ENCODE data around the gene RPP25. TPM values are rescaled to one million over a fixed set of nuclear protein-coding genes. Genes with fewer than 3 reads are reported as not detected.
"Not testable (repeated sequence)": the region's sequence is repeated elsewhere in the genome, so short reads cannot be mapped to it uniquely, and the experiment has no call there.

RPP25 gene
- total and polyA plus RNA-seq, 8 donors = 4.0 to 14.1 (median 7.6) TPM

GRCh38 chr15:74950078-74950908 lies 6.3 kb downstream of the RPP25 start:
- Histone ChIP-seq H3K36me3 (no peaks in the 10 kb centered on the region), H3K4me3 (no peak overlapping the region), H3K27me3 (peaks cover 0 to 4% of the 10 kb centered on the region in 2 donors), H3K9me3 (no peaks in the 10 kb centered on the region), H3K4me1 (peaks cover 10 to 14% of the 10 kb centered on the region in 2 donors), H3K27ac (no peak overlapping the region)
- intact Hi-C loops (cut with DNase I) = loop anchor here in 1 of 2 donors (5.0 to 10.0 kb wide), 2 partner anchors 178 to 315 kb away; no protein-coding TSS in a partner anchor
- TF ChIP-seq, protein P1, sequence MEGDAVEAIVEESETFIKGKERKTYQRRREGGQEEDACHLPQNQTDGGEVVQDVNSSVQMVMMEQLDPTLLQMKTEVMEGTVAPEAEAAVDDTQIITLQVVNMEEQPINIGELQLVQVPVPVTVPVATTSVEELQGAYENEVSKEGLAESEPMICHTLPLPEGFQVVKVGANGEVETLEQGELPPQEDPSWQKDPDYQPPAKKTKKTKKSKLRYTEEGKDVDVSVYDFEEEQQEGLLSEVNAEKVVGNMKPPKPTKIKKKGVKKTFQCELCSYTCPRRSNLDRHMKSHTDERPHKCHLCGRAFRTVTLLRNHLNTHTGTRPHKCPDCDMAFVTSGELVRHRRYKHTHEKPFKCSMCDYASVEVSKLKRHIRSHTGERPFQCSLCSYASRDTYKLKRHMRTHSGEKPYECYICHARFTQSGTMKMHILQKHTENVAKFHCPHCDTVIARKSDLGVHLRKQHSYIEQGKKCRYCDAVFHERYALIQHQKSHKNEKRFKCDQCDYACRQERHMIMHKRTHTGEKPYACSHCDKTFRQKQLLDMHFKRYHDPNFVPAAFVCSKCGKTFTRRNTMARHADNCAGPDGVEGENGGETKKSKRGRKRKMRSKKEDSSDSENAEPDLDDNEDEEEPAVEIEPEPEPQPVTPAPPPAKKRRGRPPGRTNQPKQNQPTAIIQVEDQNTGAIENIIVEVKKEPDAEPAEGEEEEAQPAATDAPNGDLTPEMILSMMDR (IDR thresholded peaks at IDR 0.05) = peak; percentile 90 to 95
- ATAC-seq (peak; percentile 92), DNase-seq (peak in 3 of 4 donors; percentile 53 to 82 (median 76))

GRCh38 chr15:74937590-74938371 lies 18.8 kb downstream of the RPP25 start, which contains the start of gene COX5A:
Gene COX5A (minus strand): TSS chr15:74938073. CDS start chr15:74938014, 59 bp downstream.
- intact Hi-C loops (cut with DNase I) = no loop called here
- peak within 1 kb of the TSS; percentile 92 to 94 for H3K4me3 ChIP-seq
- H3K27ac ChIP-seq = peak within 1 kb of the TSS; percentile 96 to 97
- peaks cover 0 to 9% of the 10 kb centered on the region in 2 donors for H3K36me3 ChIP-seq
- H3K9me3 ChIP-seq = no peaks in the 10 kb centered on the region
- H3K4me1 ChIP-seq = peaks cover 7 to 44% of the 10 kb centered on the region in 2 donors
- H3K27me3 ChIP-seq = no peaks in the 10 kb centered on the region
- TF ChIP-seq, protein P1 (IDR thresholded peaks at IDR 0.05) = peak in 1 of 2 donors; percentile 7
- ATAC-seq (peak; percentile 98), DNase-seq (peak; percentile 92 to 98 (median 96))

GRCh38 chr15:74937272-74937589 lies 19.3 kb downstream of the RPP25 start:
- no peak for ATAC-seq
- H3K27ac ChIP-seq = peak overlapping the region; percentile 96 to 97
- intact Hi-C loops (cut with DNase I) = no loop called here

GRCh38 chr15:74935193-74935592 lies 21.4 kb downstream of the RPP25 start:
- H3K27ac ChIP-seq; H3K4me3 ChIP-seq; ATAC-seq; H3K9me3 ChIP-seq; H3K27me3 ChIP-seq; DNase-seq; intact Hi-C loops (cut with DNase I): not testable (repeated sequence)
- H3K4me1 ChIP-seq = peaks cover 7 to 51% of the 10 kb centered on the region in 2 donors
- peaks cover 0 to 28% of the 10 kb centered on the region in 2 donors for H3K36me3 ChIP-seq

More at GRCh38 chr15:74937272-74937589, 19.3 kb downstream of the RPP25 start:
- DNase-seq = no peak
- Histone ChIP-seq H3K4me1 (peaks cover 7 to 49% of the 10 kb centered on the region in 2 donors), H3K36me3 (peaks cover 0 to 9% of the 10 kb centered on the region in 2 donors), H3K9me3 (no peaks in the 10 kb centered on the region), H3K27me3 (no peaks in the 10 kb centered on the region), H3K4me3 (peak overlapping the region; percentile 92 to 94)
- TF ChIP-seq, protein P1 (IDR thresholded peaks at IDR 0.05) = no peak

- no peaks in the 10 kb centered on the region for H3K9me3 ChIP-seq
- H3K36me3 ChIP-seq = peaks cover 0 to 44% of the 10 kb centered on the region in 2 donors
- DNase-seq (no peak), ATAC-seq (no peak)
- TF ChIP-seq, protein P1 (IDR thresholded peaks at IDR 0.05) = no peak
- no peaks in the 10 kb centered on the region for H3K27me3 ChIP-seq
- no peak overlapping the region for H3K4me3 ChIP-seq
- peaks cover 7 to 49% of the 10 kb centered on the region in 2 donors for H3K4me1 ChIP-seq
- intact Hi-C loops (cut with DNase I) = no loop called here
- no peak overlapping the region for H3K27ac ChIP-seq
Observed at GRCh38 chr15:74933573-74933972, 23.0 kb downstream of the RPP25 start.
